Measurements from ENCODE around the gene CHTF18.
"Not testable (repeated sequence)": the region's sequence is repeated elsewhere in the genome, so short reads cannot be mapped to it uniquely, and the experiment has no call there.

CHTF18 gene

DNA sequence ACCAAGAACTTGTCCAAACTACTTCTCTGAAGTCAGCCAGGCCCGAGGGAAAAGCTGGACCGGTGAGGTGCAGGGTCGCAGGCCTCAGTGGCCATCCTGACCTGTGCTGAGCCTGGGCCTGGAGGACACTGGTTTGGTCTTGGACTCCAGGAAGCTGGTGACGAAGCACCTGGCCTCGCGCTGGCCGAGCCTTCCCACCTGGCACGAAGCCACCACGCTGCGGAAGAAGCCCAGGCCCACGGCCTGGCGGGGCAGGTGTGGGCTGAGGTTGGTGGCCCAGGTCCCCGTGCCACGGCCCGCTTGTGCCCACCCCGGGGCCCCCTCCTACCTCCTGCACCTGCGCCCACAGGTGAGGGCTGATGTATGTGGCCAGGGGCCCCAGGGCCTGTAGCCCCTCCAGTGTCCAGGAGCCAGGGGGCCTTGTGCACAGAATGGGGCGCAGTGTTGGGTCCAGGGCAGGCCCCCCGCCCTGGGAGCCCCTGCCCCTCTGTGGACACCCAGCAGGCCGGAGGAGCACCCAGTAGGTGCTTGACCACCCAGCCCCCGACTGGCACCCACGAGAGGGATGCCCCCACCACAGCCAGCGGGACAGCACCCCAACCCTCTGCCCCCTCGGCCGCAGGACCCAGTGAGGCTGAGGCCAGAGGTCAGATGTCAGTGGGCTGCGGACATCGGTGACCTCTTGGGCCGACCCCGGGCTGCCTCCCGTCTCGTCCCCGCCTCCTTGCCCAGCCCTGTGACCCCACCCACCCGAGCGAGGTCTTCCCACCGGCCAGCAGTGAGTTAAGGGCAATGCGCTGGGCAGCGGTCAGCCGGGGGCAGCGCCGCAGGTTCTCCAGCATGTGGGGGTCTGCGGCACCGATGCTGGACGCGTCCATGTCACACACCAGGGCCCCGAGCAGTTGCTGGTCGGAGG is 14.1 kb upstream of the CHTF18 start:
- DNase-seq (ENCODE audit: extremely low read depth, low read depth) = no peak
- TF ChIP-seq, protein P1, sequence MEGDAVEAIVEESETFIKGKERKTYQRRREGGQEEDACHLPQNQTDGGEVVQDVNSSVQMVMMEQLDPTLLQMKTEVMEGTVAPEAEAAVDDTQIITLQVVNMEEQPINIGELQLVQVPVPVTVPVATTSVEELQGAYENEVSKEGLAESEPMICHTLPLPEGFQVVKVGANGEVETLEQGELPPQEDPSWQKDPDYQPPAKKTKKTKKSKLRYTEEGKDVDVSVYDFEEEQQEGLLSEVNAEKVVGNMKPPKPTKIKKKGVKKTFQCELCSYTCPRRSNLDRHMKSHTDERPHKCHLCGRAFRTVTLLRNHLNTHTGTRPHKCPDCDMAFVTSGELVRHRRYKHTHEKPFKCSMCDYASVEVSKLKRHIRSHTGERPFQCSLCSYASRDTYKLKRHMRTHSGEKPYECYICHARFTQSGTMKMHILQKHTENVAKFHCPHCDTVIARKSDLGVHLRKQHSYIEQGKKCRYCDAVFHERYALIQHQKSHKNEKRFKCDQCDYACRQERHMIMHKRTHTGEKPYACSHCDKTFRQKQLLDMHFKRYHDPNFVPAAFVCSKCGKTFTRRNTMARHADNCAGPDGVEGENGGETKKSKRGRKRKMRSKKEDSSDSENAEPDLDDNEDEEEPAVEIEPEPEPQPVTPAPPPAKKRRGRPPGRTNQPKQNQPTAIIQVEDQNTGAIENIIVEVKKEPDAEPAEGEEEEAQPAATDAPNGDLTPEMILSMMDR (IDR thresholded peaks at IDR 0.05; ENCODE audit: low read depth, low read length) = no peak

DNA sequence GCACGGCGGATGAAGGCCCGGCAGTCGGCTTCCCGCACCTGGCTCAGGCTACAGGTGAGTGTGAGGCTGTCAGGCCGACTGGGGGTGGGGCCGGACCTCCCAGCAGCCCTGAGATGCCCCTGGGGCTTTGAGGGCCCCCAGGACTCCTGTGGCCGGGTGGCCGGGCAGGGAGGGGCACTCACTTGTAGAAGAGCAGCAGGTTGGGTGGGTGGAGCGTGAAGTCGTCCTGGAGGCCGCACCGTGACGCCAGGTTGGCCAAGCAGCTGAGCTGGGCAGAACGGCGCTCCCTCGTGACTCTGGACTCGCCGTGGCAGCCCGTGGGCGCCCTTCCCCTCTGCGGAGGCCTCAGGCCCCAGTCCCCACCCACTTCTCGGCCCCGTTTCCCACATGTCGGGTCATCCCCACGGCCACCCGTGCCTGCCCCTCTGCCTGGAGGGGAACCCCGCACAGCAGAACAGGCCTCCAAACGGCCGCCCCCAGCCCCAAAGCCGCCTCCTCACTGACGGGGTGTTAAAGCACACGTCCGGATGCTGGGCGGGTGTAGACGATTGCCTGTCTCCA is 13.1 kb upstream of the CHTF18 start:
- no peak for DNase-seq (ENCODE audit: extremely low read depth, low read depth)
- TF ChIP-seq, protein P1 (IDR thresholded peaks at IDR 0.05; ENCODE audit: low read depth, low read length) = no peak

DNA sequence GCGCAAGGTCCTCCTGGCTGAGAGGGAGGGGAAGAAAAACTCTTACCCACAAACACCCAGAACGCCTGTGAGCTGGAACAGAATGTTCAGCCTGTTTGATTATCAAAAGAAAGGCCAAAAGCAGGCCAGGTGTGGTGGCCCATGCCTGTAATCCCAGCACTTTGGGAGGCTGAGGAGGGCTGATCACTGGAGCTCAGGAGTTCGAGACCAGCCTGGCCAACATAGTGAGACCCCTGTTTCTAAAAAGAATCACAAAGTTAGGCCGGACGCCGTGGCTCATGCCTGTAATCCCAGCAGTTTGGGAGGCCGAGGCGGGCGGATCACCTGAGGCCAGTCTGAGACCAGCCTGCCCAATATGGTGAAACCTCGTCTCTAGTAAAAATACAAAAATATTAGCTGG is 12.1 kb upstream of the CHTF18 start:
- DNase-seq (ENCODE audit: extremely low read depth, low read depth) = not testable (repeated sequence)

DNA sequence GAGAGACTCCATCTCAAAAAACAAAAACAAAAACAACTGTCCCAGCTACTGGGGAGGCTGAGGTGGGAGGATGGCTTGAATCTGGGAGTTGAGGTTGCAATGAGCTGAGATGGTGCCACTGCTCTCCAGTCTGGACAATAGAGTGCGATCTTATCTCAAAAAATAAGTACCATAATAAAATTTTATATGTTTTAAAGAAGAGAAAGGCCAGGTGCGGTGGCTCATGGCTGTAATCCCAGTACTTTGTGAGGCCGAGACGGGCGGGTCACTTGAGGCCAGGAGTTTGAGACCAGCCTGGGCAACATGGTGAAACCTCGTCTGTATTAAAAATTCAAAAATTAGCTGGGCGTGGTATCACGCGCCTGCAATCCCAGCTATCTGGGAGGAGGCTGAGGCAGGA is 11.6 kb upstream of the CHTF18 start:
- DNase-seq (ENCODE audit: extremely low read depth, low read depth) = no peak
- TF ChIP-seq, protein P1 (IDR thresholded peaks at IDR 0.05; ENCODE audit: low read depth, low read length) = no peak

DNA sequence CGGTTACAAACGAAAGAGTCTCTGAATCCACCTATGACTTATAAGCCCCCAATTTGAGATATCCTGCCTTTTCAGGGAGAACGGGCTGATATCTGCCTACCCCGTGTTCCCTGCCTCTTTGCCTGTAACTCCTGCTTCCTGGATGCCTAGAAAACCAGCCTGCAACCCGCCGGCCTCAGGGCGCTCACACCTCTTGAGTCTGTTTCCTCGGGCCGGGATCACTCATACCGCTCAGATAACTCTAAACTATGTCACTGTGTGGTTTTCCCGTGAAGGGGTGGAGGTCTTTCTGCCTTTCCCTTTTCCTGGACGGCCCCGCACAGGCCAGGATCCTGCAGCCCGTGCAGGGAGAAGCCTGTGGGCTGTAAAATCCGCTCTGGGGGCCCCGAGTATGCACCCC is 10.6 kb upstream of the CHTF18 start:
- DNase-seq (ENCODE audit: extremely low read depth, low read depth) = no peak
- TF ChIP-seq, protein P1 (IDR thresholded peaks at IDR 0.05; ENCODE audit: low read depth, low read length) = no peak

DNA sequence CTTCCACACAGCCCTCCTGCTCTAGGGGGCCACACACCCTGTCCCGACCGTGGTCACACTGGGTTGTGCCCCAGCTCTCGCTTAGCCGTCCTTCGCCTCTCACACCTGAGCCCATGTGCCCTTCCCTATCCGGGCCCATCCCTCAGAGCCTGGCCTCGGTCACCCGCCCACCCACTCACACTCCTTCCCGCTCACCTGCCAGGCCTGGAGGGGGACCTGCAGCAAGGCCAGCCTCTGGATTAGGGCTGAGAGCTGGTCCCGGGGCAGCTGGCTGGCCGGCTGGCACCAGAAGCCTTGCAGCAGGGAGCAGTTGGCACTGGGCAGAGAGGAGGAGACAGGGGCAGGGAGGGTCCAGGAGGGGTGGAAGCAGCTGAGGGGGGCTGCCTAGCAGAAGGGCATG is 10.0 kb upstream of the CHTF18 start:
- DNase-seq (ENCODE audit: extremely low read depth, low read depth) = no peak
- TF ChIP-seq, protein P1 (IDR thresholded peaks at IDR 0.05; ENCODE audit: low read depth, low read length) = no peak

DNA sequence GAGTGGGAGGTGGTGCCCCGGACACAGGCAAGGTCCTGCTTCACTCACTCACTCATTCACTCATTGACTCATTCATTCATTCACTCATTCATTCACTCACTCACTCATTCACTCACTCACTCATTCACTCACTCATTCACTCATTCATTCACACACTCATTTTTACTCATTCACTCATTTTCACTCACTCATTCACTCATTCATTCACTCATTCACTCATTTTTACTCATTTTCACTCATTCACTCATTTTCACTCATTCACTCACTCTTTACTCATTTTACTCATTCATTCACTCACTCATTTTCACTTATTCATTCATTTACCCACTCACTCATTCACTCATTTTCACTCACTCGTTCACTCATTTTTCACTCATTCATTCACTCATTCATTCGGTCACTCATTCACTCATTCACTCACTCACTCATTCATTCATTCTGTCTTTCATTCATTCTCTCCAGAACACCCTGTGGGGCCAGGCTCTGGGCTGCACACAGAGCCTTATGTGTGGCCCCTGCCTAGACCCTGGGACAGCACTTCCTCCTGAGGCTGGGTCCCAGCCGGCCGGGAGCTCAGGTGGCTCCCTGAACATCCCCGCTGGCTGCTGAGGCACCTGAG is 9.4 kb upstream of the CHTF18 start:
- TF ChIP-seq, protein P1 (IDR thresholded peaks at IDR 0.05; ENCODE audit: low read depth, low read length) = no peak
- no peak for DNase-seq (ENCODE audit: extremely low read depth, low read depth)
